Measurements from ENCODE around the gene ERLEC1. TPM values are rescaled to one million over a fixed set of nuclear protein-coding genes. Genes with fewer than 3 reads are reported as not detected.

ERLEC1 gene
- total RNA-seq, 1 donor from 2014 or later = 59.7 TPM

- TF ChIP-seq CTCF (IDR thresholded peaks at IDR 0.05) = no peak
- Histone ChIP-seq H3K36me3 (peaks cover 18% of the 10 kb centered on the region), H3K4me3 (peak within 1 kb of the TSS; percentile 49), H3K27me3 (ENCODE audit: low read depth) (no peaks in the 10 kb centered on the region), H3K4me1 (no peaks in the 10 kb centered on the region), H3K27ac (no peak within 1 kb of the TSS), H3K9me3 (no peaks in the 10 kb centered on the region)
- intact Hi-C loops (cut with DNase I) = no loop called here
- peak; percentile 77 to 86 for ATAC-seq
- peak; percentile 53 for DNase-seq
These were observed 72.7 kb downstream of the ERLEC1 start, which contains the start of gene GPR75 for GRCh38 chr2:53859206-53860181. Gene GPR75, minus strand, starts transcription at chr2:53859967. Its CDS starts 5,211 bp downstream, at chr2:53854756.

- DNase-seq = no peak
- no peak for ATAC-seq
These were observed 75.0 kb downstream of the ERLEC1 start for GRCh38 chr2:53861824-53862223.

GRCh38 chr2:53863538-53864227, 76.8 kb downstream of the ERLEC1 start:
- peaks cover 52% of the 10 kb centered on the region for H3K36me3 ChIP-seq
- TF ChIP-seq CTCF (IDR thresholded peaks at IDR 0.05) = no peak
- no peaks in the 10 kb centered on the region for H3K27me3 ChIP-seq (ENCODE audit: low read depth)
- H3K27ac ChIP-seq = no peak overlapping the region
- no peaks in the 10 kb centered on the region for H3K9me3 ChIP-seq
- H3K4me1 ChIP-seq = no peaks in the 10 kb centered on the region
- intact Hi-C loops (cut with DNase I) = no loop called here
- ATAC-seq (no peak), DNase-seq (no peak)
- H3K4me3 ChIP-seq = no peak overlapping the region

More at GRCh38 chr2:53861824-53862223, 75.0 kb downstream of the ERLEC1 start:
- H3K27me3 ChIP-seq (ENCODE audit: low read depth) = no peaks in the 10 kb centered on the region
- H3K4me3 ChIP-seq = no peak overlapping the region
- no peaks in the 10 kb centered on the region for H3K9me3 ChIP-seq
- H3K4me1 ChIP-seq = no peaks in the 10 kb centered on the region
- H3K27ac ChIP-seq = no peak overlapping the region
- peaks cover 37% of the 10 kb centered on the region for H3K36me3 ChIP-seq
- intact Hi-C loops (cut with DNase I) = no loop called here
- no peak for TF ChIP-seq CTCF (IDR thresholded peaks at IDR 0.05)

GRCh38 chr2:53865264-53865663, 78.4 kb downstream of the ERLEC1 start:
- Histone ChIP-seq H3K36me3 (peaks cover 68% of the 10 kb centered on the region), H3K27me3 (ENCODE audit: low read depth) (no peaks in the 10 kb centered on the region), H3K27ac (no peak overlapping the region), H3K4me1 (no peaks in the 10 kb centered on the region), H3K4me3 (no peak overlapping the region), H3K9me3 (no peaks in the 10 kb centered on the region)
- DNase-seq (no peak), ATAC-seq (no peak)
- no peak for TF ChIP-seq CTCF (IDR thresholded peaks at IDR 0.05)
- intact Hi-C loops (cut with DNase I) = no loop called here

GRCh38 chr2:53865962-53866361, 79.1 kb downstream of the ERLEC1 start:
- intact Hi-C loops (cut with DNase I) = no loop called here
- no peaks in the 10 kb centered on the region for H3K9me3 ChIP-seq
- no peak overlapping the region for H3K27ac ChIP-seq
- no peaks in the 10 kb centered on the region for H3K4me1 ChIP-seq
- peaks cover 75% of the 10 kb centered on the region for H3K36me3 ChIP-seq
- ATAC-seq = no peak
- no peak overlapping the region for H3K4me3 ChIP-seq
- TF ChIP-seq CTCF (IDR thresholded peaks at IDR 0.05) = no peak
- no peak for DNase-seq
- no peaks in the 10 kb centered on the region for H3K27me3 ChIP-seq (ENCODE audit: low read depth)

Data from lower lobe of right lung (tissue), 2 donors.